DND-41 (cell line): ENCODE measurements around the gene ROBO2.

Source experiments
- EZH2 ChIP-seq: IDR thresholded peaks from 3 replicates; pipeline ENCODE4 v1.6.1; 2012; ENCODE audit warnings: borderline replicate concordance, low read depth, mild to moderate bottlenecking, moderate library complexity, low read length, inconsistent platforms; ENCODE audit not compliant: severe bottlenecking
- TF ChIP-seq, protein P1 (sequence below): IDR thresholded peaks from 2 replicates; pipeline ENCODE4 v1.5.1; 2012; ENCODE audit warnings: borderline replicate concordance, low read length, moderate library complexity, mild to moderate bottlenecking; ENCODE audit not compliant: poor library complexity, severe bottlenecking; ENCODE audit errors: extremely low read depth

DNA sequence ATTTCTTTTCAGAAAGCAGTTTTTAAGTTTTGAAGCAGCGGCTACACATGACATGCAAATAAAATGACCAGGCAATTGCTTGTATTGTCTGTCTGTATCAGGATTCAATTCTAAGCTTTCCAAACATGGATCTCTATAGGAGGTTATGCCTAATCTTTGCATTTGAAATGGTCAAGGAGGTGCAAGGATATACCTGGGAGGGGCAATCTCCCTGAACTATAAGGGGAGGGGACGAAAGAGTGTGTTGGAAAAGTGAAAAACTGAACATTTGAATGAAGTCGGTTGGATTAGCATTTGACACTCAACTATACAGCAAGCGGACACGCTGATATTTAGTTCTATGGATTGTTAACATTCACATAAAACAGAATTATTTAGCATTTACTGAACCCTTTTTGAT, 11.7 kb downstream of the ROBO2 start:
- TF ChIP-seq EZH2, result no peak
- TF ChIP-seq, protein P1, sequence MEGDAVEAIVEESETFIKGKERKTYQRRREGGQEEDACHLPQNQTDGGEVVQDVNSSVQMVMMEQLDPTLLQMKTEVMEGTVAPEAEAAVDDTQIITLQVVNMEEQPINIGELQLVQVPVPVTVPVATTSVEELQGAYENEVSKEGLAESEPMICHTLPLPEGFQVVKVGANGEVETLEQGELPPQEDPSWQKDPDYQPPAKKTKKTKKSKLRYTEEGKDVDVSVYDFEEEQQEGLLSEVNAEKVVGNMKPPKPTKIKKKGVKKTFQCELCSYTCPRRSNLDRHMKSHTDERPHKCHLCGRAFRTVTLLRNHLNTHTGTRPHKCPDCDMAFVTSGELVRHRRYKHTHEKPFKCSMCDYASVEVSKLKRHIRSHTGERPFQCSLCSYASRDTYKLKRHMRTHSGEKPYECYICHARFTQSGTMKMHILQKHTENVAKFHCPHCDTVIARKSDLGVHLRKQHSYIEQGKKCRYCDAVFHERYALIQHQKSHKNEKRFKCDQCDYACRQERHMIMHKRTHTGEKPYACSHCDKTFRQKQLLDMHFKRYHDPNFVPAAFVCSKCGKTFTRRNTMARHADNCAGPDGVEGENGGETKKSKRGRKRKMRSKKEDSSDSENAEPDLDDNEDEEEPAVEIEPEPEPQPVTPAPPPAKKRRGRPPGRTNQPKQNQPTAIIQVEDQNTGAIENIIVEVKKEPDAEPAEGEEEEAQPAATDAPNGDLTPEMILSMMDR, result no peak
